Breast epithelium (tissue), 4 donors: ENCODE measurements around the gene CLDN4. TPM values are rescaled to one million over a fixed set of nuclear protein-coding genes. Genes with fewer than 3 reads are reported as not detected.
A peak's percentile ranks its signal among the peaks of the same experiment; 100 is the strongest.

Experiments used
- DNase-seq, 2 donors: peaks; one replicate each; pipeline ENCODE4 v3.0.0-alpha.2; 2019; ENCODE audit warnings: low spot score in 2 of 2
- H3K27ac ChIP-seq, 2 donors: fragments of 200-600 bp; sonication (generic) in 1 of 2; one replicate each; pipeline ENCODE4 v1.5.1; 2016 to 2019; ENCODE audit warnings: mild to moderate bottlenecking in 1 of 2
- H3K27me3 ChIP-seq, 2 donors: fragments of 200-600 bp; sonication (generic) in 1 of 2; one replicate each; pipeline versions ENCODE4 v1.5.1 to v1.6.0; 2017 to 2019; ENCODE audit warnings: control low read depth in 1 of 2, mild to moderate bottlenecking in 1 of 2
- H3K36me3 ChIP-seq: fragments of 200-600 bp; one replicate; pipeline ENCODE4 v1.5.1; 2019
- H3K4me1 ChIP-seq, 2 donors: fragments of 200-600 bp; sonication (generic); one replicate each; pipeline ENCODE4 v1.5.1; 2016 to 2019; ENCODE audit warnings: control low read depth in 1 of 2
- H3K4me3 ChIP-seq, 3 donors: fragments of 200-600 bp; sonication (generic); 1 replicate in 2 of 3; 2 replicates in 1 of 3; pipeline ENCODE4 v1.5.1; 2016 to 2019; ENCODE audit warnings: mild to moderate bottlenecking in 3 of 3, moderate library complexity in 2 of 3
- H3K9me3 ChIP-seq, 2 donors: fragments of 200-600 bp; sonication (generic) in 1 of 2; one replicate each; pipeline ENCODE4 v1.5.1; 2016 to 2019; ENCODE audit warnings: control low read depth in 1 of 2
- POLR2A ChIP-seq: fragments of 450-650 bp; IDR thresholded peaks from one replicate; pipeline ENCODE4 v1.6.1; 2016; ENCODE audit warnings: antibody characterized with exemption, mild to moderate bottlenecking, moderate library complexity
- POLR2AphosphoS5 ChIP-seq, 3 donors: sonication (generic); formaldehyde crosslinking; IDR thresholded peaks; one replicate each; pipeline ENCODE4 v1.6.1; 2017; ENCODE audit warnings: antibody characterized with exemption in 3 of 3
- intact Hi-C: fragments of 100-400 bp; cut with DNase I; formaldehyde crosslinking; loops from one replicate; pipeline ENCODE4 v1.15.1; 2023; ENCODE audit warnings: low total_unique reads
- total RNA-seq, 3 donors: library from RNA; depleted of rRNA; stranded (reverse); fragments of >200 nt; gene quantifications; one replicate each; pipeline ENCODE4 v1.1.0, GENCODE V29; 2016
- TF ChIP-seq, protein P1 (sequence below), 3 donors: fragments of 450-650 bp; IDR thresholded peaks; one replicate each; pipeline ENCODE4 v1.5.1; 2016 to 2017; ENCODE audit warnings: antibody characterized with exemption in 3 of 3, mild to moderate bottlenecking in 3 of 3, moderate library complexity in 3 of 3

CLDN4 gene
- total RNA-seq, 3 donors from 2014 or later: 3.8 to 379 (median 143) TPM

DNA sequence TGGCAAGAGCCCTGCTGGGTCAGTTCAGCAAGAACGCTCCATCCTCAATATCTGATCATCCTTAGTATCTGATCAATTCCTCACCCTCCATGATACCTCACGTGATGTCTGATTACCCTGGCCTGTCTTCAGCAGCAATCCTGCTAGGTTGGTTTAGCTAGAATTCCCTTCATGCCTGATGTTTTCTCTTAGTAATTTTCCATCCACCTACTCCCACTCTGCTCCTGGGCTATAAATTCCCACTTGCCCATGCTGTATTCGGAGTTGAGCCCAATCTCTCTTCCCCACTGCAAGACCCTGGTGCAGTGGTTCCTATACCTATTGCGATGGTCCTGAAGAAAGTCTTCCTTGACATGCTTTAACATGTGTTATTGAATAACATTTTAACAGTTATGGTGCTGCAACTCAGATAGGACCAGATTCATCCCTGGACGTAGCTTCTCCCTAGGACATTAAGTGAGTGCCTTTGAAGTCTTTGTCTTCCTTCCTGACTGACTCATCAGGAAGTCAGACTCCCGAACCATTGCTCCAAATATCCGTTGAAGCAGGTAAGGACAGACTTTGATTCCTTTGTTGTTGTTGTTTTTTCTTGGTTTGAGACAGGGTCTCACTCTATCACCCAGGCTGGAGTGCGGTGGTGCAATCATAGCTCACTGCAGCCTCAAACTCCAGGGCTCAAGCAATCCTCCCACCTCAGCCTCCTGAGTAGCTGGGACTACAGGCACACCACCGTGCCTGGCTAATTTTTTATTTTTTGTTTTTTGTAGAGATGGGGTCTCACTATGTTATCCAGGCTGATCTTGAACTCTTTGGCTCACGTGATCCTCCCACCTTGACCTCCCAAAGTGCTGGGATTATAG, 31.3 kb upstream of the CLDN4 start:
- H3K4me3 ChIP-seq: no peak overlapping the region
- H3K4me1 ChIP-seq: no peaks in the 10 kb centered on the region
- no peaks in the 10 kb centered on the region for H3K27me3 ChIP-seq
- H3K36me3 ChIP-seq: no peaks in the 10 kb centered on the region
- TF ChIP-seq, protein P1, sequence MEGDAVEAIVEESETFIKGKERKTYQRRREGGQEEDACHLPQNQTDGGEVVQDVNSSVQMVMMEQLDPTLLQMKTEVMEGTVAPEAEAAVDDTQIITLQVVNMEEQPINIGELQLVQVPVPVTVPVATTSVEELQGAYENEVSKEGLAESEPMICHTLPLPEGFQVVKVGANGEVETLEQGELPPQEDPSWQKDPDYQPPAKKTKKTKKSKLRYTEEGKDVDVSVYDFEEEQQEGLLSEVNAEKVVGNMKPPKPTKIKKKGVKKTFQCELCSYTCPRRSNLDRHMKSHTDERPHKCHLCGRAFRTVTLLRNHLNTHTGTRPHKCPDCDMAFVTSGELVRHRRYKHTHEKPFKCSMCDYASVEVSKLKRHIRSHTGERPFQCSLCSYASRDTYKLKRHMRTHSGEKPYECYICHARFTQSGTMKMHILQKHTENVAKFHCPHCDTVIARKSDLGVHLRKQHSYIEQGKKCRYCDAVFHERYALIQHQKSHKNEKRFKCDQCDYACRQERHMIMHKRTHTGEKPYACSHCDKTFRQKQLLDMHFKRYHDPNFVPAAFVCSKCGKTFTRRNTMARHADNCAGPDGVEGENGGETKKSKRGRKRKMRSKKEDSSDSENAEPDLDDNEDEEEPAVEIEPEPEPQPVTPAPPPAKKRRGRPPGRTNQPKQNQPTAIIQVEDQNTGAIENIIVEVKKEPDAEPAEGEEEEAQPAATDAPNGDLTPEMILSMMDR (IDR thresholded peaks at IDR 0.05): no peak
- TF ChIP-seq POLR2A: no peak
- no peak for TF ChIP-seq POLR2AphosphoS5 (IDR thresholded peaks at IDR 0.05)
- intact Hi-C loops: no loop called here
- H3K9me3 ChIP-seq: no peaks in the 10 kb centered on the region
- DNase-seq: no peak
- H3K27ac ChIP-seq: no peak overlapping the region

DNA sequence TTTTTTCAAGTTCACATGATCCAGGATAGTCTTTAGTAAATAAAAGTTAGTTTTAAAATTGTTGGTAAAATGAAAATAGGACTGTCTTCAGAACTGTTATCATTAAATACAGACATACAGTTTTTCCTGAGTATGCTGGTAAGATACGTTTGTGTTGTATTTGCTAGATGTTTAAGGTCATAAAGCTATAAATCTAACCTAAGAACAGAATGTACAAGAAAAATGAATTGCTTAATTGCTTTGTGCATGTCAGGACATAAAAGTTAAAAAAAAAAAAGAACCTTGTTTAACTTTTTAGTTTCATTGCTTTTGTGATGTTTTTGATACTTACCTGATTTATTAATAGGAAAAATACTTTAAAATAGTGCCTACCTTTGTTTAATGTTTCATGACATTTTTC, 29.2 kb upstream of the CLDN4 start:
- no peaks in the 10 kb centered on the region for H3K9me3 ChIP-seq
- TF ChIP-seq POLR2A: no peak
- no peak for TF ChIP-seq POLR2AphosphoS5 (IDR thresholded peaks at IDR 0.05)
- TF ChIP-seq, protein P1 (IDR thresholded peaks at IDR 0.05): no peak
- H3K4me1 ChIP-seq: no peaks in the 10 kb centered on the region
- no peak for DNase-seq
- no peaks in the 10 kb centered on the region for H3K27me3 ChIP-seq
- intact Hi-C loops: no loop called here
- H3K27ac ChIP-seq: no peak overlapping the region
- H3K36me3 ChIP-seq: no peaks in the 10 kb centered on the region
- no peak overlapping the region for H3K4me3 ChIP-seq

DNA sequence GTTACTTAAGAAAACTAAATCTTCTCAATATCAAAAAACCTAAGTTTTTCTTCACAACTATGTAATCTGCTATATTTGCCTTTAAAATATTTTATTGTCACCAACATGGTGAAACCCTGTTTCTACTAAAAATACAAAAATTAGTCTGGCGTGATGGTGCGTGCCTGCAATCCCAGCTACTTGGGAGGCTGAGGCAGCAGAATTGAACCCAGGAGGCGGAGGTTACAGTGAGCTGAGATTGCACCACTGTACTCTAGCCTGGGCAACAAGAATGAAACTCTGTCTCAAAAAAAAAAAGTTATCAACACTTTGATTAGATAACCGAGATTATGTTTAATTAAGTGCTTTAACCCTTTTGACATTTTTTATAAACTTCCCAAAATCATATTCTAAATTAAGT, 28.3 kb upstream of the CLDN4 start:
- Histone ChIP-seq H3K36me3 (no peaks in the 10 kb centered on the region), H3K9me3 (no peaks in the 10 kb centered on the region), H3K4me3 (no peak overlapping the region), H3K4me1 (no peaks in the 10 kb centered on the region), H3K27ac (no peak overlapping the region), H3K27me3 (no peaks in the 10 kb centered on the region)
- no peak for DNase-seq
- TF ChIP-seq, protein P1 (IDR thresholded peaks at IDR 0.05): no peak
- TF ChIP-seq POLR2AphosphoS5 (IDR thresholded peaks at IDR 0.05) (no peak), POLR2A (no peak)
- intact Hi-C loops: no loop called here

DNA sequence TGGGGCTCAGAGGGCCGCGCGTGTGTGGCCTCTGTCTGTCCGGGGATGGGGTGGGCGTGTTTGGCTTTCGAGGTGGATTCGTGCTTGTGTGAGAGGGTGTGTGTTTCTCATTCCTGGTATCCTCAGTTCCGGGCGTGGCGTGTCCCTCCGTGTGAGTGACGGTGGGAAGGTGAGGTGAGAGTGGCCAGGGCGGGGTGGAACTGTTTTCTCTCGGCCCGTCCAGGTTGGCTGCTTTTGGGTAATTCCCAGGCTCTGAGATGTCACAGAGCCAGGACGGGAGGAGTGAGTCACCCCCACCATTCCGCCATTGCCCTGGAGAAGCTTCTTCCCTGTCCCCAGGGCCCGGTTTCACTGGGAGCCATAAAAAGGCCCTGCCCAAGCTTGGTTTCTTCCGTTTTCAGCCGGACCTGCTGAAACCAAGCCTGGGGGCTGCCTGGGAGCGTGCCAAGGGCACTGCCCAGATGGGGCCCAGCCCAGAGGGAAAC, 21.3 kb upstream of the CLDN4 start:
- DNase-seq: no peak
- intact Hi-C loops: no loop called here
- peak overlapping the region; percentile 60 to 86 for H3K27ac ChIP-seq

DNA sequence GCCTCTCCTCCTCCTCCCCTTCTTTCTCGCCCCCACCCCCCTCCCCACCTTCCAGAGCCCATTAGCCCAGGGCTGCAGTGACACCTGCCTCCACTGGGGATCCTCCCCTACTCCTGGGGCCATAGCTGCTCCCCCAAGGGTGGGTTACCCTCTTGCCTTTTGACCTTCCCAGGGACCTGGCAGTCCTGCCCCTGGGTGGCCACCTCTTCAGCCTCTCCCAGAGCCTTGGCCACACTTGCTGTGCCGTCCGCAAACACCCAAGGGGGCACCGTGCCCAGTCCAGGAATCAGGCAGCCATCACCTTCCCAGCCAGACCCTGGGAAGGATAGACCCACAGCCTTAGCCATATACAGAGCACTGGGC, 19.8 kb upstream of the CLDN4 start:
- TF ChIP-seq, protein P1 (IDR thresholded peaks at IDR 0.05): no peak
- TF ChIP-seq POLR2AphosphoS5 (IDR thresholded peaks at IDR 0.05): no peak
- no peak for TF ChIP-seq POLR2A
- Histone ChIP-seq H3K27ac (no peak overlapping the region), H3K9me3 (peaks cover 0 to 9% of the 10 kb centered on the region in 2 donors), H3K4me1 (no peaks in the 10 kb centered on the region), H3K4me3 (no peak overlapping the region), H3K36me3 (no peaks in the 10 kb centered on the region), H3K27me3 (no peaks in the 10 kb centered on the region)
- intact Hi-C loops: loop anchor here (2.0 kb wide), 1 partner anchor 36 kb away; no protein-coding TSS in a partner anchor
- no peak for DNase-seq

More for the DNA sequence above, 21.3 kb upstream of the CLDN4 start:
- H3K27me3 ChIP-seq: no peaks in the 10 kb centered on the region
- no peaks in the 10 kb centered on the region for H3K4me1 ChIP-seq
- TF ChIP-seq, protein P1 (IDR thresholded peaks at IDR 0.05): no peak
- TF ChIP-seq POLR2A (no peak), POLR2AphosphoS5 (IDR thresholded peaks at IDR 0.05) (no peak)
- no peaks in the 10 kb centered on the region for H3K36me3 ChIP-seq
- no peak overlapping the region for H3K4me3 ChIP-seq
- H3K9me3 ChIP-seq: peaks cover 0 to 9% of the 10 kb centered on the region in 2 donors
